HG02798 (cell line): ENCODE results near the gene PAX7.
"Not testable (repeated sequence)": the region's sequence is repeated elsewhere in the genome, so short reads cannot be mapped to it uniquely, and the experiment has no call there.

Experiments used
- ATAC-seq: cut with Tn5 transposase; IDR thresholded peaks from one replicate; pipeline ENCODE4 v1.9.1; 2021; ENCODE audit warnings: mild to moderate bottlenecking; ENCODE audit not compliant: unreplicated experiment, poor library complexity

Gene PAX7

GRCh38 chr1:18694289-18694688 is 63.6 kb downstream of the PAX7 start:
- ATAC-seq = not testable (repeated sequence)

GRCh38 chr1:18697541-18697940 is 66.9 kb downstream of the PAX7 start:
- no peak for ATAC-seq

GRCh38 chr1:18700530-18700929 is 69.9 kb downstream of the PAX7 start:
- ATAC-seq = no peak

- ATAC-seq = no peak
Measured at GRCh38 chr1:18701183-18701582, 70.5 kb downstream of the PAX7 start.

- ATAC-seq = no peak
Measured at GRCh38 chr1:18703041-18703621, 72.5 kb downstream of the PAX7 start.

- no peak for ATAC-seq
Measured at GRCh38 chr1:18705811-18706210, 75.2 kb downstream of the PAX7 start.

GRCh38 chr1:18707696-18708257 is 77.1 kb downstream of the PAX7 start:
- no peak for ATAC-seq

- no peak for ATAC-seq
Measured at GRCh38 chr1:18710002-18710401, 79.4 kb downstream of the PAX7 start.

GRCh38 chr1:18711003-18711402 is 80.4 kb downstream of the PAX7 start:
- no peak for ATAC-seq

- ATAC-seq = no peak
Measured at GRCh38 chr1:18711536-18712251, 81.0 kb downstream of the PAX7 start.

GRCh38 chr1:18712252-18712600 is 81.6 kb downstream of the PAX7 start:
- no peak for ATAC-seq

GRCh38 chr1:18714404-18715175 is 83.9 kb downstream of the PAX7 start:
- ATAC-seq = no peak

- no peak for ATAC-seq
Measured at GRCh38 chr1:18716112-18716784, 85.6 kb downstream of the PAX7 start.

GRCh38 chr1:18716785-18717678 is 86.4 kb downstream of the PAX7 start:
- no peak for ATAC-seq

- ATAC-seq = no peak
Measured at GRCh38 chr1:18719786-18720451, 89.3 kb downstream of the PAX7 start.

GRCh38 chr1:18721041-18721440 is 90.4 kb downstream of the PAX7 start:
- ATAC-seq = no peak

- ATAC-seq = no peak
Measured at GRCh38 chr1:18721776-18722175, 91.1 kb downstream of the PAX7 start.

GRCh38 chr1:18722270-18722669 is 91.6 kb downstream of the PAX7 start:
- ATAC-seq = no peak

- ATAC-seq = no peak
Measured at GRCh38 chr1:18723206-18723605, 92.6 kb downstream of the PAX7 start.
